HL-60 (cell line): Measurements from ENCODE around the gene CRYGD.

ENCODE experiments used
- DNase-seq, 2 experiments: peaks; one replicate each; pipeline ENCODE4 v3.0.0-alpha.2; 2010 to 2020; ENCODE audit warnings: low read depth in 1 of 2, low spot score in 1 of 2
- H3K27ac ChIP-seq: fragments of 250-450 bp; sonication (Bioruptor Pico); replicated peaks from 2 replicates; pipeline ENCODE4 v1.5.1; 2020; ENCODE audit warnings: mild to moderate bottlenecking, moderate library complexity
- H3K27me3 ChIP-seq: fragments of 250-450 bp; sonication (Bioruptor Pico); 2 replicates; pipeline ENCODE4 v1.5.1; 2021; ENCODE audit warnings: mild to moderate bottlenecking, moderate library complexity; ENCODE audit not compliant: insufficient read depth, poor library complexity, severe bottlenecking
- H3K4me3 ChIP-seq: replicated peaks from 2 replicates; pipeline ENCODE4 v1.5.1; 2011; ENCODE audit warnings: mild to moderate bottlenecking, control low read depth, low read length; ENCODE audit not compliant: insufficient read depth
- GABPA ChIP-seq: IDR thresholded peaks from 2 replicates; pipeline ENCODE4 v1.6.1; 2012; ENCODE audit warnings: low read depth
- POLR2AphosphoS5 ChIP-seq: IDR thresholded peaks from 2 replicates; pipeline ENCODE4 v1.6.1; 2012; ENCODE audit warnings: low read depth
- SPI1 ChIP-seq: IDR thresholded peaks from 2 replicates; pipeline ENCODE4 v1.6.1; 2012; ENCODE audit warnings: low read depth, mild to moderate bottlenecking, borderline replicate concordance
- TF ChIP-seq, protein P1 (sequence below): IDR thresholded peaks from 2 replicates; pipeline ENCODE4 v1.6.1; 2012; ENCODE audit warnings: low read depth; ENCODE audit not compliant: insufficient replicate concordance
- TF ChIP-seq, protein P2 (sequence below): IDR thresholded peaks from one replicate; pipeline ENCODE4 v1.5.1; 2011; ENCODE audit warnings: low read length, control low read depth, inconsistent platforms; ENCODE audit not compliant: insufficient read depth

Gene CRYGD

GRCh38 chr2:208134928-208135586 is 10.7 kb upstream of the CRYGD start:
- TF ChIP-seq, protein P1, sequence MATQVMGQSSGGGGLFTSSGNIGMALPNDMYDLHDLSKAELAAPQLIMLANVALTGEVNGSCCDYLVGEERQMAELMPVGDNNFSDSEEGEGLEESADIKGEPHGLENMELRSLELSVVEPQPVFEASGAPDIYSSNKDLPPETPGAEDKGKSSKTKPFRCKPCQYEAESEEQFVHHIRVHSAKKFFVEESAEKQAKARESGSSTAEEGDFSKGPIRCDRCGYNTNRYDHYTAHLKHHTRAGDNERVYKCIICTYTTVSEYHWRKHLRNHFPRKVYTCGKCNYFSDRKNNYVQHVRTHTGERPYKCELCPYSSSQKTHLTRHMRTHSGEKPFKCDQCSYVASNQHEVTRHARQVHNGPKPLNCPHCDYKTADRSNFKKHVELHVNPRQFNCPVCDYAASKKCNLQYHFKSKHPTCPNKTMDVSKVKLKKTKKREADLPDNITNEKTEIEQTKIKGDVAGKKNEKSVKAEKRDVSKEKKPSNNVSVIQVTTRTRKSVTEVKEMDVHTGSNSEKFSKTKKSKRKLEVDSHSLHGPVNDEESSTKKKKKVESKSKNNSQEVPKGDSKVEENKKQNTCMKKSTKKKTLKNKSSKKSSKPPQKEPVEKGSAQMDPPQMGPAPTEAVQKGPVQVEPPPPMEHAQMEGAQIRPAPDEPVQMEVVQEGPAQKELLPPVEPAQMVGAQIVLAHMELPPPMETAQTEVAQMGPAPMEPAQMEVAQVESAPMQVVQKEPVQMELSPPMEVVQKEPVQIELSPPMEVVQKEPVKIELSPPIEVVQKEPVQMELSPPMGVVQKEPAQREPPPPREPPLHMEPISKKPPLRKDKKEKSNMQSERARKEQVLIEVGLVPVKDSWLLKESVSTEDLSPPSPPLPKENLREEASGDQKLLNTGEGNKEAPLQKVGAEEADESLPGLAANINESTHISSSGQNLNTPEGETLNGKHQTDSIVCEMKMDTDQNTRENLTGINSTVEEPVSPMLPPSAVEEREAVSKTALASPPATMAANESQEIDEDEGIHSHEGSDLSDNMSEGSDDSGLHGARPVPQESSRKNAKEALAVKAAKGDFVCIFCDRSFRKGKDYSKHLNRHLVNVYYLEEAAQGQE, result no peak
- TF ChIP-seq SPI1 (peak; percentile 41; the same call in 1 of the 2 replicates), POLR2AphosphoS5 (peak; percentile 49; the same call in 1 of the 2 replicates)
- DNase-seq, result peak; percentile 12 to 71
- H3K27me3 ChIP-seq, result no peaks in the 10 kb centered on the region

DNA sequence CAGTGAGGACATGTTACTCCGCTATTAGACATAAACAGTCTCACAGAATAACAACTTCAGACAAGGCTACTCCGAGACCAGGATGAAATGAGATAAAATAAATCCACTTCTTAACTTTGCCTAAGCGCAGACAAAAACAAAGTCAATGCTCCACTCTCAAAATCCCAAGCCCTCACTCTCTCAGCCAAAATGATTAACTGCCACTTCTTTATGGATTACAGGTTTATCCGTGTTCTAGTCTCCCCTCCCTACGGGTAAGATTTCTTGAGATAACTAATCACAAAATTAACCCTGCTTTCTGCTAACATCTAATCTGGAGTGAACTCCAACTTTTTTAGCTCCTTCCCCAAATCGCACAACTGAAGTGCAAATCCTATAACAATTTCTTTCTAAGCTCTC is 6.4 kb upstream of the CRYGD start:
- Histone ChIP-seq H3K27ac (no peak overlapping the region), H3K27me3 (no peaks in the 10 kb centered on the region), H3K4me3 (no peak overlapping the region)
- TF ChIP-seq, protein P2, sequence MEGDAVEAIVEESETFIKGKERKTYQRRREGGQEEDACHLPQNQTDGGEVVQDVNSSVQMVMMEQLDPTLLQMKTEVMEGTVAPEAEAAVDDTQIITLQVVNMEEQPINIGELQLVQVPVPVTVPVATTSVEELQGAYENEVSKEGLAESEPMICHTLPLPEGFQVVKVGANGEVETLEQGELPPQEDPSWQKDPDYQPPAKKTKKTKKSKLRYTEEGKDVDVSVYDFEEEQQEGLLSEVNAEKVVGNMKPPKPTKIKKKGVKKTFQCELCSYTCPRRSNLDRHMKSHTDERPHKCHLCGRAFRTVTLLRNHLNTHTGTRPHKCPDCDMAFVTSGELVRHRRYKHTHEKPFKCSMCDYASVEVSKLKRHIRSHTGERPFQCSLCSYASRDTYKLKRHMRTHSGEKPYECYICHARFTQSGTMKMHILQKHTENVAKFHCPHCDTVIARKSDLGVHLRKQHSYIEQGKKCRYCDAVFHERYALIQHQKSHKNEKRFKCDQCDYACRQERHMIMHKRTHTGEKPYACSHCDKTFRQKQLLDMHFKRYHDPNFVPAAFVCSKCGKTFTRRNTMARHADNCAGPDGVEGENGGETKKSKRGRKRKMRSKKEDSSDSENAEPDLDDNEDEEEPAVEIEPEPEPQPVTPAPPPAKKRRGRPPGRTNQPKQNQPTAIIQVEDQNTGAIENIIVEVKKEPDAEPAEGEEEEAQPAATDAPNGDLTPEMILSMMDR, result no peak
- TF ChIP-seq POLR2AphosphoS5 (no peak), SPI1 (no peak), GABPA (no peak)
- TF ChIP-seq, protein P1, result no peak
- no peak for DNase-seq

More at GRCh38 chr2:208134928-208135586, 10.7 kb upstream of the CRYGD start:
- Histone ChIP-seq H3K4me3 (no peak overlapping the region), H3K27ac (peak overlapping the region; percentile 9; the same call in 1 of the 2 replicates)

DNA sequence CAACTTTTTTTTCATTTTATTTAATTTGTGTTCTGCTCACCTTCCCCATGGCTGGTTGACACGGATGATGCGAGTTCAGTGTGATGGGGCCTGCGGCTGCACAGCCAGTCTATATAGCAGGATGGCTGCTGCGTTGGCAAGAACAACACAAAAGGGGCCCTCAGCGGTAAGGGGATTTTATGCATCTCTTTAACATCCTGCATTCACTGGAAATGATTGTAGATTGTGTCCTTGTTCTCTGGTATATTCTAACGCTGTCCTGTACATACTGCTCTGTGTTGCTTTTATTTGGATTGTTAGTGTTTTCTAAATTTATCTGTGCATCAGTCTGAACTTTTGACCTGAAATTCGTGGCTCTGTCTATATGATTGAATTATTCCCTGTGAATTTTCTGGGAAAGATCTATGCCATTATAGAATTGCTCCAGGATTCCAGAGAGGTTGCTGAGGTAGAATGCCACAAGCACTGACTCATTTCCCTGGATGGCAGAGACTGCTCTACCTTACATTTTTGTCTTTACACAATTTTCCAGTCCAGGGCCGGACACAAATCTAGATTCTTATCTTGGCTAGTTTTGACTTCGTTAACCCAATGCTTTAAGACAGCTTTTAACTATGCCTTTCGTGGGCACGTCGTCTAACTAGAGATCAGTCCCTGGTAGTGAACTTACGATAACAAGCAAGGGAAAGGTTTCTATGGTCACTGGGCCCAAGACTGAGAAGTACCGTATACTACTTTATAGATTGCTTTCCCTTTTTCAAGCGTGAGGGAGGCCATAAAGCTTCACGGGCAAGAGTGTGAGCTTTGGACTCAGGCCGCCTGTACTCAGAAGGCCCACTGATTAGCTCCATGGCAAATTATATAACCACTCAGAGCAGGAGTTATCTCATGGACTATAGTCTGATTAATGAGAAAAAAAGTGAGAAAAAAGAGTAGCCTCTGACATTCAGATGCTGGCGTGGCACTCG is 5.7 kb upstream of the CRYGD start, which contains the start of gene CRYGC:
CRYGC (minus strand) TSS at position 85 of the 968 bp plus-strand sequence; CDS start at position 49, 36 bp downstream.
- no peak within 1 kb of the TSS for H3K4me3 ChIP-seq
- no peak for DNase-seq

More for the DNA sequence above, 5.7 kb upstream of the CRYGD start, which contains the start of gene CRYGC:
- H3K27ac ChIP-seq, result no peak within 1 kb of the TSS
- no peaks in the 10 kb centered on the region for H3K27me3 ChIP-seq
- TF ChIP-seq, protein P2, result no peak
- TF ChIP-seq, protein P1, result no peak
- TF ChIP-seq POLR2AphosphoS5 (no peak), SPI1 (no peak), GABPA (no peak)
